A673 (cell line): ENCODE data around the gene SOCS2.

Experiments used
- CTCF ChIP-seq: fragments of 300-800, 200-600 bp; sonication (generic); conservative IDR thresholded peaks from 2 replicates; pipeline ENCODE4 v1.5.1; 2017; ENCODE audit warnings: low read depth, mild to moderate bottlenecking, antibody characterized with exemption, low read length, moderate library complexity, mixed read lengths
- EZH2 ChIP-seq: fragments of 200-600 bp; sonication (generic); IDR thresholded peaks from 2 replicates; pipeline ENCODE4 v1.6.1; 2017; ENCODE audit warnings: borderline replicate concordance, low read depth, mild to moderate bottlenecking, mixed read lengths, antibody characterized with exemption, low read length; ENCODE audit not compliant: poor library complexity, severe bottlenecking

DNA sequence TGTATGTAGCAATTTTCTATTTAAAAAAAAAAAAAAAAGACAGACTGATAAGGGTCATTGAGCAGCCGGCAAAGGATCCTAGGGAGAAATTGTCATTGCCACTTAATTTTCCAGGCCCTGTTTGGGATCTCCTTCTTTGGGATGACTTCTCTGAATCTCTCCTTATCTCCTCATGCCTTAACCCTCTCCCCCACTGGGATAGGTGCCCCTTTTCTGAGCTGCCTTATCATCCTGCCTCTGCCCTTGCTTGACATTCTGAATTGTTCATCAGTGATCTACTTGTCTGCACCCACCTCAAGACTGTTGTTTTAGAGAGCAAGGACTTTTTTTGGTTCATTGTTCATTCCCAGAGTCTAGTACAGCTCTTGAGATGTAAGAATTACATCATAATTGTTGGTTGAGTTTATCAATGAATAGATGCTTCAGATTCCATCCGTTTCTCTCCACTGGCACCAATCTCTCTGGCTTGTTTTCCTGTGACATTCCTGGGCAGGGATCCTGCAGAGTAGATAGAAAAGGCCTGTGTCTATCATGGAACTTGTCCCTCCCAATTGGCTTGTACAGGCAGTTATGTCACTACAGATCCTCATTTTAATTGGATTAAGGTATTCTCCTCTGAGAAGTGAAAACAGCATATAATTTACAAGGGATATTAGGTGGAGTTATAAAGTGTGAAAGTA, 42.6 kb downstream of the SOCS2 start:
- TF ChIP-seq EZH2: no peak
- no peak for TF ChIP-seq CTCF
